GM19438 (cell line): ENCODE results near the gene C10orf95.

Source experiments
- ATAC-seq: cut with Tn5 transposase; IDR thresholded peaks from one replicate; pipeline ENCODE4 v1.9.1; 2021; ENCODE audit warnings: low read depth; ENCODE audit not compliant: unreplicated experiment

C10orf95 gene

DNA sequence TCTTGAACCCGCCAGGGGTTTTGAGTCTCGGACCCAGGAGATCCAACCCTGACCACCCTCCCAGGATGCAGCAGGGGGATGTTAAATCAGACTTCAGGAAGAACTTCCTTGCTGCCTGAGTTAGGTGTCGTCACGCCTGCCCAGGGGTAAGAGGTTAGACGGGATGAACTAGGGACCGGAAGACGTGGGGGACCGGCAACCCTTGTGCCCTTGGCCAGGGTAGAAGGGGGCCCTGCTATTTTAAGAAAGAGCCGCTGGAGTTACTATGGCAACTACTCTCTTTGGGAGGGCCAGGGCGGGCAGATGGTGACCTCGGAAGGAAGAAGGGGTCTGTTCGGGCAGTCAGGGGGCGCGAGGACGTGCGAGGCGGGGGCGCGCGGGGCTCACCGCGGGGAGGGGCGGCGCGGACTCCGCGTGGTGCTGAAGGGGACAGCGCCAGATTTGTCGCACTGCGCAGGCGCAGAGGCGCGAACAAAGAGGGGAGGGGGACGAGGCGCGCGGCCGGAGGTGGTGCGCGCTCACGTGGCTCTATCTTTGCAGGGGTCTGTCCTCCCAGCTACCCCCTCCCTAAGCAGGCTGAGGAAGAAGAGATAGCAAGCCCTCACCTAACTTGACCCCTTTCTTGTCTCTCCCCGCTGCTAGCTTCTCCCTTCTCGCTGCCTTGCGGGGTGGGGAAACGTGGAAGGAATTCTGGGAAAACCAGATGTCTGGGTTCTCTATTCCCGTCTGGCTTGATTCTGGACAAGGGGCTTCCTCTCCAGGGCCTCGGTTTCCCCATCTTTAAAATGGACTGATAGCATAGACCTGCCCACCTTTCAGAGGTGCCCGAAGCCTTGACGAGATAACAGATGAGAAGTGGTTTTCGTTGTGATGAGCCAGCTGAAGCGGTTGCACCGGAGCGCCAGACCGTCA, 31.8 kb downstream of the C10orf95 start:
- ATAC-seq: no peak

DNA sequence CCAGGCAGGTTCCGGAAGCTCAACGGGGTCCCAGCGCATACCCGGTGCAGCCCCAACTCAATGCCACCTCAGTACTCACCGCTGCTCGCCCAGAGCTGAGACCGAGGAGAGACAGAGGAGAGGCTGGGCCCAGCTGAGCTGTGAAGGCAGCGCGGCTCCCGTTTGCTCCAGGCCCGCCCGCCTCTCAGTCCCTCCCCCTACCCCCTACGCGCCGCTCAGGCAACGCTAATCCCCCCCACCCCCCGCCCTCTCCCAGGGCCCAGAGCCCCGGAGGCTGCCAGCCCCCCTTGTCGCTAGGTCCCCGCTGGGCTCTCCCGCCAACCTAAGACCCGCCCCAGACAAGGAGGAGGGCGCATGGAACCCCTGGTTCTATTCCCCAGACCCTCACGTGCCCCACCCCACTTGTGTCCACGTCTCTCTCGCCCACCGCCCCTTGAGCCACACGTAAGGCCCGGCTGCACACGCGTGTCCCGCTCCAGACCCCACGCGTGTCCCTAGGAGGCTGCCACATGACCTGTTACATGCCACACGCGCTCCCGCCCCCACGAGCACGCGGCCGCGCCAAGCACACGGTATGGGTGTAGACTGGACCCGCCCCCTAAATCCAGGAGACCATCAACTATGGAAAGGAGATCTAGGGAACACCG, 32.6 kb downstream of the C10orf95 start, which contains the start of gene PSD:
Gene PSD, minus strand, starts transcription at position 164 of the 647 bp plus-strand sequence. CDS start 1,747 bp downstream, outside the sequence.
- ATAC-seq: no peak

DNA sequence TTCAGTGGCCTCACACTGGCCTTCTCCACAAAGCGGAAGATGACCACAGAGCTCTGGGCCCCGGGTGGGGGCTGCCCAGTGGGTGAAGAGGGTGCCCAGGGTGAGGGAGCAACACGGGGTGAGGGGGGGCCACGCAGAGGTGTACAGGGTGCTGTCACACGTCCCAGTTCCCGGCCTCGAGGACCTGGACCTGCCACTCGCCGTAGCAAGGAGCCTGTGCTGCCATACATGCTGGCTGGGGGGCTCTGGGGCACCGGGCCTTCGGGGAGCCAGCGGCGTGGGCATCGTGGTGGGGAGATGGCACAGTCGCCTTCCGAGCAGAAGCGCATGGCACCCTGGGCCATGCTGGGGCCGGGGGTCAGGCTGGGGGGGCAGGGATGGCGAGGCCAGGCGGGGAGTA, 34.6 kb downstream of the C10orf95 start:
- no peak for ATAC-seq

DNA sequence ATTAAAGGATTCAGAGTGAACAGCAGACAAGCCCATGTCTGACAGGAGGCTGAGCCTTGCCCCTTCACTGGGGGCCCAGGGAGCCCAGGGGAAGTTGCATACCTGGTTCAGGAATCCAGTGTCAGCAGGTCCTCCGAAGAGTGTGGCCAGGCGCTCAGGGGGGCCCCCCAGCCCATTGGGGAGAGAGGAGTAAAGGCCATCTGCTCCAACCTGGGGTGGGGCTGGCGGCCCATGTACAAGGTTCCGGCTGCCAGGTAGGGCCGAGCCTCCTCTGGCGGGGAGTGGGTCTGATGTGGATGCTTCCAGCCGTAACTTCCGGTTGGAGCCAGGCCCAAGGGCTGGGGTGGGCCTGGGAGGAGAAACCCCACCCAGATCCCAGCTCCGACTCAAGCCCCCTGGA, 35.1 kb downstream of the C10orf95 start:
- no peak for ATAC-seq

DNA sequence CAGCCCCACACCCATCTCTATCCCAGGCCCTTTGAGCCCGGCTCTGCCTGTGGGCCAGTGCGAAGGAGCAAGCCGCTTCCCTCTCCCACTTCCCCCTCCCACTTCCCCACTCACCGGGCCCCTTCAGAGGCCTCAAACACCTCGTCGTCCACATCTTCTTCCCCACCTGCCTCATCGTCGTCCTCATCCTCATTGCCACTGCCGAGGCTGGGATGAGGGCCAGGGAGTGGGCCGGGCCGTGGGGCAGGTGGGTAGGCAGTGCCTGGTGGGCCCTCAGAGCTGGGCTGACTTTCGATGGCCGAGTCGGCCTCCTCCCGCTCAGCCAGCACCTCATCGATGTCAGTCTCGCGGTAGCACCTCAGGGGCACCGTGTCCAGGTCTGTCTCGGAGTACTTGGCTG, 36.6 kb downstream of the C10orf95 start:
- no peak for ATAC-seq

DNA sequence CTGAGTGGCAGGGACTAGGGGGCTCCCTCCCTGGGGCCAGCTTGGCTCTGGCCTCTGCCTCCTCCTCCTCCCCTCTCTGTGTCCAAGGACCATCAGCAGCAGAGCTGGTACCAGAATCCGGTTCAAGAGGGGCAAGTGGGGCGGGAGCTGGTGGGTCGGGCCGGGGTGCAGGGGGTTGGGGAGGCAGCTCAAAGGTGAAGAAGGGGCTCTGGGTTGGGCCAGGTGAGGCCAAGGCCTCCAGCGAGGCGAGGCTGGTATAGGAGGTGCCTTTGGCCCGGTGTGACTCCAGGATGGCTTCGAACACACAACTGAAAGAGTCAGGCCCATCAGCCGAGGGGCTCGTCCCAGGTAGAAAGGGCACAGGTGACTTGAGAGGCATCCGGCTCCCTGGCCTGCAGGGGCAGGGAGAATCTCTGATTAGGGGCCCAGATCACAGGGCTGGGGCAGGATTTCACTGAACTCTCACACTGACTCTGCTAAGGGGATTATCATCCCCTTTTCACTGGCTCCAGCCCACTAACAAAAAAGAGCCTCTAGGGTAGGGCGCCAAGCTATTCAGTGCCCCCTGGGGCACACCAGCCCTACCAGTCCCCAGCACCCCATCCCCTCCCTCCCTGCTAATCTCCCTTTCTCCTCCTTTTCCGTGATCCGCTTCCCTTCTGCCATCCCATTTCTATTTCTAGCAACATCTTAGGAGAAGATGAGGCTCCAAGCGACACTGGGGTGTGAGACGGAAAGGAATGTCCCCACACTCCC, 37.4 kb downstream of the C10orf95 start:
- ATAC-seq: no peak

DNA sequence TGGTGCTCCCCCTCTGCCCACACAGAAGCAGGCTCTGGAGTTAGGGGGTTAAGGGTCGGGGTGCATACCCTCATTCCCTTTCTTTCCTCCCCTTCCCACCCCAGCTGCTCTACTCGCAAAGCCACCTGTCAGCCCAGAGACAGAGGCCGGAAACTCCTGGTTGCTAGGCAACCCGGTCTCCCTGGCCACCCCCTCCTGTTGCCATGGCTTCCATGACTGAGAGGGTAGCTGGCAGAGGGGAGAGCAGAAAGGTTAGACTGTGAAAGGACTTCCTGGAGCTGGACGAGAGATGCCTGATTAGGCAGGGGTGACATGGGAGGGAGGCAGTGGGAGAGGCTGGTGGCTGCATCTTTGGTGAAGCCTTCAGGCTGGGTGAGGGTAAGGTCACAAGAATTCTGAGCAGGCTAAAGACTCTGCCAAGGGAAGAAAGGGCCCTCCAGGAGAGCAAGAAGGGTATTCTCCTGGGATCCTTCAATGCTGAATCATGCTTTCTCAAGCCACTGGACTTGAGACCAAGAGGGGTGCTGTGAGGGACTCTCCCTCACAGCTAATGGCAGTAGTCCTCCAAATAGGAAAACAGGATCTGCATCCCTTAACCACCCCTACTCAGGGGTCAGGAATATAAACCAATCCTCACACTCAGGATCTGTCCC, 38.2 kb downstream of the C10orf95 start:
- no peak for ATAC-seq

DNA sequence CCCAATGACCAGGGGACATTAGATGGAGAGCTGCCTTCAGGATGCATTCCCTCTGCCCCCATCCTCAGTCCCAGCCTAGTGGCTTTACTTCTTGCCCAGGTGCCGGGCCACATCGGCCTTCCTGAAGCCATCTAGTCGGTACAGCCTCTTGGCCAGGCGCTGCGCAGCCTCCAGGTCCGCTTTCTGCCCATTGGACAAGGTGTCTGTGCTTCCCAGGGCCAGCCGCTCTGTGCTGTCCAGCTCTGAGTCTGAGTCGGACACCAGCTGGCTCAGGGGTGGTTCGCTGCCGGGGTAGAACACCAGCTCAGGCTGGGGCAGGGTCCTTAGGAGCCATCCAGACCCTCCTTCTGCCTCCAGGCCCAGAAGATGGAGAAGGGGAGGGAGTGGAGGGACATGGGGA, 39.0 kb downstream of the C10orf95 start:
- ATAC-seq: no peak

DNA sequence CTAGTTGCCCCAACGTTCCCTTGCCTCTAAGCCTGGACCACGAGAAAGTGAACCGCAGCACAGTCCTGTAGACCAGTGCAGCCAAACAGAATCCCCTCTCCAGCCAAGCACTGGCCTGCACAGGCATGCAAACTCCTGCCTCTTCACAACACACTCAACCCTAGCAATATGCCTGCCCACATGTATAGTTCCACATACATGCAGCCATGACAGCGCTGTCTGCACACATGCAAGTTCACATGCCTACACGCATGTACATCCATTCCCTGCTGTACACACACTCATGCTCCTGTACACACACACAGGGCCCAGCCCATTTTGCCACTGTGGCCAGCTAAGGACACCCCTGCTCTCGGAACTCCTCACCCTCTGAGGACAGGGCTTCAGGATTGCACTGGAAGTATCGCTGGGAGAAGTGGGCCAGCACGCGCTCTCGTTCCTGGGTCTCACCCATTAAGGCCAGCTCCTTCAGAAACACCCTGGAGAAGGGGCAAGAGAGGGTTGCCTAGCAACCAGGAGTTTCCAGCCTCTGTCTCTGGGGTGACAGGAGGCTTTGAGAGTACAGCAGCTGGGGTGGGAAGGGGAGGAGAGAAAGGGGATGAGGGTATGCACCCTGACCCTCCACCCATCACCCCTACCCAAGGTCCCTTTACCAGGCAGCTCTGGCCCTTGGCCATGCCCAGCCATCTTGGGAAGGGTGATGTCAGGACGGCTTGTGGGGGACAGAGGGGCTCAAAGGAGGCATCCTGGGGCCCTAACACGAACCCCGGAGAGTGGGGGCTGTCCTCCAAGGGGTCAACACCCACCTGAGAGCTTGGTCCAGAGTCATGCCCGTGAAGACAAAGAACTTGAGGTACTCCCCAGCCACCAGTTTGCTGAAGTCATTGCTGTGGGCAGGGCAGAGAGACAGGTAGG, 39.7 kb downstream of the C10orf95 start:
- ATAC-seq: no peak

DNA sequence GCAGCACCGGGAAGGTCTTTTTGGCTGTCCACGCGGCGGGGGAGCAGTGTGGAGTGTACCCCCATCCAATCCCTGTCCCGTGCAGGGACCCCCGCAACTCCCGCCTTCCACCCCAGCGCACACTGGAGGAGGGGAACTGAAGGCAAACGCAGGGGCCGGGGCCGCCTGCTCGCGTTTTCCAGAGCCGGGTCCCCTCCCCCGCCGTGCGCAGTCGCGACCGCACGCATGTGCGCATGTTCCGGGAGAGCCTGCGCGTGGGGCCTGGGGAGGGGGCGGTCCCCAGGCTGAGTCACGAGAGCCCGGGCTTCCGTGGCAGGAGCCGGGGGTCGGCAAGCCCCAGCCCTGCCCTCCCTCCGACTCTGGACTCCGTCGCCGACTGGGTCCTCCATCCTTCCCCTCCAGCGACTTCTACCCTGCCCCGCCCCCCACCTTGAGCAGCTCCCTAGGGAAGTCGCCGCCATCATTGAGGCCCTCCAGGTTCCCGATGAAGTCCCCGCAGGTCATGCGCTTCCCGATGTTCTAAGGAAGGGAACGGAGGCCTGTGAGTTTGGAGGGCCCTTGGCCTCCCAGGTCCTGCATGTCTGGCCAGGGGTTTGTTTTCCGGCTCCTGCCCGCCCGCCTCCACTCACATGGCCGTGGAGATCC, 40.8 kb downstream of the C10orf95 start:
- ATAC-seq: no peak

DNA sequence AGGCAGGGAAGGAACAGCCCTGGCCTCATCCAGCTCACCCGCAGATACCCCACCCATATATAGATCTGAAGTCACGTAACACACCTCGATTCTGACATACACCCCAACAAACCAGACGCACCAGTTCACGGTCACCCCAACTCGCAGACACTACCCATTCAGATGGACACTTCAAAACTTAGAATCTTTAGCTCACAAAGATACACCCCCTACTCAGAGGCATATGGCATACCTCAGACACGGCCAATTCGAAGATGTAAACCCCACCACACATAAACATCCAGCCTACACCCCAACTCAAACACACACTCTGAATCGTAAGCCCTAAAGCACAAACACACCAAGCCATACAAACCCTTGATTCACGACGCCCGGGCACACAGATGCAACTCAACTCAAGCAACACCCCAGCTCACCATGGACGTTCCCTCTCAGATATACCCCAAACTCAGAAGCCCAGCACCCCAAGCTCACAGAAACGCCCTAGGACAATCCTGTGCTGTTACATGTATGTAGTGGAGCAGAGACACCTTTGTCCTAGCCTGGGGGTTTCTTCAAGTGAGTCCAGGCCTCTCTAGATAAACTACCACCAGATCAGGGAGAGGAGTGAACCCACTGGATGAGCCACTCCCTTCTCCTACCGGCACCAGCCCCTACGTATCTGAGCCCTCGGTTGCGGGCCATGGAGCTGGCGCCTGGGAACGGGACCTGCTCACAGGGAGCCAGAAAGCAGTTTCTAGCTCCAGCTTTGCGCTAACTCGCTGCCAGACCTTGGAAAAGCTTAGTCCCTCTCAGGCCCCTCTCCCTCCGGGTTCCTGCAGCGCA, 41.5 kb downstream of the C10orf95 start:
- ATAC-seq: no peak

DNA sequence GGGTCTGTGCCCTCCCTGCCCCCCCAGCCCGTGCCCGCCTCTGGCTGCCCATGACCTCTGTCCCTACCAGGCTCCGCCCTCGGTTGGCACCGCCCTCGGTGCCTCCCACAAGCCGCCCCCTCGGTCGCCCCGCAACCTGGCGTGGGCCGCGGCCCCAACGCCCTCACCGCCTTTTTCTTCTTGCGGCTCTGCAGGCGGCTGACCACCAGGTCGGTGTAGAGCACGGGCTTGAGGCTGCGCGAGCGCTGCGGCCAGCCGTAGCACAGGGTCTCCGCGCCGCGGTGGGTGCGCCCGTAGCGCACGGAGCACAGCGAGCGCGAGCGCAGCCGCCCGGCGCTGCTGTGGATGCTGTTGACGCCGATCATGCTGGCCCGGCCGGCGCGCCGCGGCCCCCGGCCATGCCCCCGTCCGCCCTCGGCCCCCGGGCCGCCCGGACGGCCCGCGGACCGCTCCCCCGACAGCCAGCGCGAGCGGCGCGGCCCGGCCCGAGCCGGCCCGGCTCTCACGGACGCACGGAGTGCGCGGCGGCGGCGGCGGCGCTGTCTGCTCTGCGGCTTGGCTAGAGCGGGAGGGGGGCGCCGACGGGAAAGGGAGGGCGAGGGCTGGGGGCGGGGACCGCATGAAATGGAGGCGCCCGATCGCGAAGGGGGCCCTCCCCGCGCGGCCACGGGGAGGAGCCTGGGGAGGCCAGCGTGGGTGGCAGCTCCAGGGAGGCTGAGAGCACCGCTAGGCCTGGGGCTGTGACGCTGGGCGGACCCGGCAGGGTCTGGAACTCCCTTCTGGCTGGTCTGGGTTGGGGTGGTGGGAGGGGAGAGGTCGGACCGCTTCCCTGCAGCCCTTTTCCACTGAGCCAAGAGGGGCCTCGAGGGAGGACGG, 42.4 kb downstream of the C10orf95 start:
- ATAC-seq: no peak

DNA sequence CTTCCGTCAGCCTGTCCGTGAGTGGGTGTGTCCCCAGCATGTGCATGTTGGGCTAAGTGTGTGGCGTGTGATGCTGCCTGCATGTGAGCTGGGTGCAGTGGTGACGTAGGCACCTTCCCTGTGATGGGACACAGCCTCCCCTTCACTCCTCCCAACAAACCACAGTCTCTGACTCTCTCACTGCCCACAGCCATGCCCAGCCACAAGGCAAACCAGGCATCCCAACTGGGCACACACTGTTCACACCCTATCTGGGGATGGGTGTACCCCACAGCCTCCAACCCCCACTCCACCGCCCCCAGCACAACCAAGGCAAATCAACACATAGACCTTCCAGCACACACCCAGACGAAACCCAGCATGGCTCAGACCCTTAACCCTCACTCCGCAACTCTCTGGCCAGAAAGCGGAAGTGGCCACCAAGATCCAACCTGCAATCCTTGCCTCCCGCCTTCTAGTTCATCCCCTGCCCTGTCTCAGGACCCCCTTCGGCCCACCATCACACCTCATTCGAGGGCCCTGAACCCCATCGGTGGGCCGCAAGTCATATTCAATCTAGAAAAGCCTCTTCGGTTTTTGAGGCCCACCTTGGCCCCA, 43.1 kb downstream of the C10orf95 start:
- no peak for ATAC-seq

DNA sequence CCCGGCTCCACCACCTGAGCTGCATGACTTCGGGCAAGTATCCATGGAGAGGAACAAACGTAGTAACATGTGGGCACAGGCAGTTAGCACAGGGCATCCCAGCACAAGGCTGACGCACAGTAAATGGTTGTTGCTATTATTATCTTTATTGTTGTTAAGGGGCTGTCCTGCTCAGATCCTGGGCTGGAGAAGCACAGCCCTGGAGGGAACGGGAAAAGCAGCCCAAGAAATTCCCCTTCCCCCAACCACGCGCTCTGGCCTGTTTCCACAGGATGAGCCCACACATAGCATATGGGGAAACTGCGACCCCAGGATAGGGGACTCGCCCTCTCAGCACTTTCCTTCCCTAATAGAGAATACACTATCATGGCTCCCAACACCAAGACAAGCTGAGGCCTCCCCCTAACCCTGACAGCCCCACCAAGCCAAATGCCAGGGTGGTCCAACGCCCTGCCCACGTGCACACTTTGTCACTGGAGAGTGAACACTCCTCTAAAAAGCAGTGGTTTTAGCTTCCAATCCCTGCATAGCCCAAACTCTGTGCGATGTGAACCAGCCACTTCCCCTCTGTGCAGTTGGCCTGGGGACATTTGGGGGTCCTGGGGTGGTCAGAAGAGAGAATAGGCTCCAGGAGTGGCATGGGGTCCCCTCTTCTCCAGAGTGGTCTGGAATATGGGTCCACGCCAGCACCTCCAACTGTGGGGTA, 43.8 kb downstream of the C10orf95 start:
- ATAC-seq: no peak

DNA sequence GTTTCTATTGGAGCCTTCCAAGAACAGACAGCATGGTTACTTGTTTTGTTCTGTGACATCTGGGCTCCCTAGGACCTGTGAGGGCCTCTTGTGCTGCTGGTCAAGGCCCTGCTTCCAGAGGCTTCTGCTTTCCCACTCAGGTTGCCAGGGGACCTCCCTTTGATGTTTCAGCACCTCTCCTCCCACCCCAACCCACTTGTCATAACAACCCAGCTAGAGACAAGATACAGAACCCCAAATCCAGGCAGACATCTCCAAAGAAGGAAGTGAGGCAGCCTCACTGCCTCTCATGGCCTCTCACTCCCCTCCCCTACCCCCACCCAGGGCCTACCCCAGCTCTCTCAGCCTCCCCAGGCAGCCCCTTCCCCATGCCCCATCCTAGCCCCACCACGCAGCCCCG, 44.5 kb downstream of the C10orf95 start:
- no peak for ATAC-seq

DNA sequence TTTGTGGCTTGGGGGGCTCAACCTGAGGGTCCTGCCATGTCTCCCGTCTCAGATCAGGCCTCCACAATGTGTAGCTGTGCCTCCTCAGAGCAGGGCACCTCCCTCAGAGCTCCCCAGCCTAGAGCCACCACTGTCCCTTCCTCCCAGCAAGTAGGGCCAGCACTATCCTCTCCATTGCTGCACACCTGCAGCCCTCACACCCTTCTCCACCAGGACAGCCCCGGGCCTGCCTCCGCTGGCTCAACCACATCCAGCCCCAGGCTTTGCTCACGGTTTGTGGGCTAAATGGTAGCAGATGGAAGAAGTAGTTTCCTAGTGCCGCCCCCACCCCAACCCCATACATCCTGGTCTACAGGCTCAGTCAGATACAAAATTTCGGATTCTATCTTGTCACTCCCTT, 45.7 kb downstream of the C10orf95 start:
- no peak for ATAC-seq
